HepG2 (cell line): ENCODE measurements around the gene CERS5. TPM values are rescaled to one million over a fixed set of nuclear protein-coding genes. Genes with fewer than 3 reads are reported as not detected.
A peak's percentile ranks its signal among the peaks of the same experiment; 100 is the strongest.

Experiments
- AGO2 ChIP-seq: fragments of 200-400 bp; formaldehyde crosslinking; optimal IDR thresholded peaks from 2 replicates; pipeline ENCODE3; 2017; ENCODE audit warnings: mild to moderate bottlenecking, low read depth, low read length, moderate library complexity
- CEBPB ChIP-seq: IDR thresholded peaks from 2 replicates; pipeline ENCODE4 v1.6.1; 2011; ENCODE audit warnings: low read depth, low read length, improper control_type of control experiment, borderline replicate concordance
- ELF1 ChIP-seq: sonication (generic); formaldehyde crosslinking; IDR thresholded peaks from 2 replicates; pipeline ENCODE4 v1.4.0; 2020; ENCODE audit warnings: missing genetic modification reagents
- ELF3 ChIP-seq: IDR thresholded peaks from 2 replicates; pipeline ENCODE4 v1.6.1; 2016; ENCODE audit warnings: missing genetic modification reagents, missing compliant biosample characterization
- FOXK1 ChIP-seq: sonication (generic); formaldehyde crosslinking; IDR thresholded peaks from 2 replicates; pipeline ENCODE4 v1.4.0; 2020; ENCODE audit warnings: low read depth, missing genetic modification reagents, borderline replicate concordance
- HDAC2 ChIP-seq: sonication (generic); formaldehyde crosslinking; IDR thresholded peaks from 2 replicates; pipeline ENCODE4 v1.4.0; 2020; ENCODE audit warnings: missing genetic modification reagents
- HMG20A ChIP-seq: IDR thresholded peaks from 2 replicates; pipeline ENCODE4 v1.6.1; 2016; ENCODE audit warnings: borderline replicate concordance
- HNF4A ChIP-seq: sonication (generic); formaldehyde crosslinking; IDR thresholded peaks from 2 replicates; pipeline ENCODE4 v1.4.0; 2020; ENCODE audit warnings: missing genetic modification reagents
- KLF16 ChIP-seq, 2 experiments: sonication (generic) in 1 of 2; formaldehyde crosslinking in 1 of 2; IDR thresholded peaks; 2 replicates each; pipeline versions ENCODE4 v1.6.1 to v1.8.0; 2016 to 2023; ENCODE audit warnings: missing genetic modification reagents in 2 of 2, missing compliant biosample characterization in 1 of 2
- MED8 ChIP-seq: sonication (generic); formaldehyde crosslinking; IDR thresholded peaks from 2 replicates; pipeline ENCODE4 v1.8.1; 2023; ENCODE audit warnings: mild to moderate bottlenecking, missing genetic modification reagents; ENCODE audit not compliant: insufficient replicate concordance
- MIXL1 ChIP-seq: IDR thresholded peaks from 2 replicates; pipeline ENCODE4 v1.6.1; 2016
- MTA1 ChIP-seq: sonication (generic); formaldehyde crosslinking; IDR thresholded peaks from 2 replicates; pipeline ENCODE4 v1.4.0; 2020; ENCODE audit warnings: missing genetic modification reagents, mild to moderate bottlenecking, borderline replicate concordance
- NONO ChIP-seq, 2 experiments: fragments of 450-650 bp in 1 of 2; sonication (generic) in 1 of 2; formaldehyde crosslinking in 1 of 2; IDR thresholded peaks in 1 of 2; conservative IDR thresholded peaks in 1 of 2; 2 replicates each; pipeline versions ENCODE4 v1.6.1 to v1.8.0; 2017 to 2022; ENCODE audit warnings: mild to moderate bottlenecking in 1 of 2, missing genetic modification reagents in 1 of 2, moderate library complexity in 1 of 2
- PRMT3 ChIP-seq: sonication (generic); formaldehyde crosslinking; IDR thresholded peaks from 2 replicates; pipeline ENCODE4 v1.8.1; 2022; ENCODE audit warnings: low read depth, mild to moderate bottlenecking, moderate library complexity, missing genetic modification reagents, borderline replicate concordance
- RBAK ChIP-seq: sonication (generic); formaldehyde crosslinking; IDR thresholded peaks from 2 replicates; pipeline ENCODE4 v1.5.1; 2020; ENCODE audit warnings: mild to moderate bottlenecking, missing genetic modification reagents
- SAP130 ChIP-seq: IDR thresholded peaks from 2 replicates; pipeline ENCODE4 v1.6.1; 2016; ENCODE audit warnings: low read depth
- SMAD3 ChIP-seq: sonication (generic); formaldehyde crosslinking; IDR thresholded peaks from 2 replicates; pipeline ENCODE4 v1.4.0; 2020; ENCODE audit warnings: missing genetic modification reagents
- SOX5 ChIP-seq: IDR thresholded peaks from 2 replicates; pipeline ENCODE4 v1.6.1; 2016; ENCODE audit warnings: borderline replicate concordance
- TMF1 ChIP-seq: sonication (generic); formaldehyde crosslinking; IDR thresholded peaks from 2 replicates; pipeline ENCODE4 v1.8.1; 2022; ENCODE audit warnings: low read depth, missing genetic modification reagents
- WIZ ChIP-seq: sonication (generic); formaldehyde crosslinking; IDR thresholded peaks from 2 replicates; pipeline ENCODE4 v1.5.1; 2020; ENCODE audit warnings: mild to moderate bottlenecking, missing genetic modification reagents
- ZFAT ChIP-seq: sonication (generic); formaldehyde crosslinking; conservative IDR thresholded peaks from 2 replicates; pipeline ENCODE4 v1.8.1; 2023; ENCODE audit warnings: missing genetic modification reagents, inconsistent platforms
- ZMYM3 ChIP-seq: sonication (generic); formaldehyde crosslinking; IDR thresholded peaks from 2 replicates; pipeline ENCODE4 v1.5.1; 2020; ENCODE audit warnings: mild to moderate bottlenecking, missing genetic modification reagents
- ZNF292 ChIP-seq: sonication (generic); formaldehyde crosslinking; IDR thresholded peaks from 2 replicates; pipeline ENCODE4 v1.8.1; 2022; ENCODE audit warnings: mild to moderate bottlenecking, low read depth, missing genetic modification reagents, borderline replicate concordance
- ZNF33B ChIP-seq: sonication (generic); formaldehyde crosslinking; IDR thresholded peaks from 2 replicates; pipeline ENCODE4 v1.5.1; 2020; ENCODE audit warnings: mild to moderate bottlenecking, missing genetic modification reagents
- ZNF383 ChIP-seq: sonication (generic); formaldehyde crosslinking; IDR thresholded peaks from 2 replicates; pipeline ENCODE4 v1.4.0; 2020; ENCODE audit warnings: missing genetic modification reagents, mild to moderate bottlenecking, borderline replicate concordance
- ZNF644 ChIP-seq: IDR thresholded peaks from 2 replicates; pipeline ENCODE4 v1.6.1; 2016; ENCODE audit warnings: low read depth
- polyA plus RNA-seq, 8 experiments: library from polyadenylated mRNA; depleted of rRNA in 3 of 8; stranded (reverse) in 7 of 8; unstranded in 1 of 8; fragments of >200 nt; fragmentation: Illumina TruSeq in 4 of 8; extraction: Trizol in 4 of 8; gene quantifications; 2 replicates each; pipeline versions ENCODE4 v1.2.1 to v1.2.3, GENCODE V29; 2011 to 2016; ENCODE audit warnings: low read depth in 4 of 8, missing spikeins in 1 of 8, mixed read lengths in 1 of 8; ENCODE audit not compliant: insufficient read depth in 1 of 8
- total RNA-seq, 5 experiments: library from RNA; depleted of rRNA; stranded (reverse); fragments of >200 nt; fragmentation: Illumina TruSeq; extraction: Trizol; gene quantifications; 2 replicates each; pipeline ENCODE4 v1.2.3, GENCODE V29; 2016; ENCODE audit warnings: low read depth in 1 of 5
- TF ChIP-seq, protein P1 (sequence below): sonication (generic); formaldehyde crosslinking; IDR thresholded peaks from 2 replicates; pipeline ENCODE4 v1.4.0; 2020; ENCODE audit warnings: missing genetic modification reagents, borderline replicate concordance
- TF ChIP-seq, protein P2 (sequence below): sonication (generic); formaldehyde crosslinking; IDR thresholded peaks from 2 replicates; pipeline ENCODE4 v1.4.0; 2020; ENCODE audit warnings: missing genetic modification reagents

CERS5 gene
- total and polyA plus RNA-seq, 2 of the 13 experiments (the other 11 are each of a cell fraction or from before 2014, with no cell fraction given), result 22.3 to 48.8 TPM

DNA sequence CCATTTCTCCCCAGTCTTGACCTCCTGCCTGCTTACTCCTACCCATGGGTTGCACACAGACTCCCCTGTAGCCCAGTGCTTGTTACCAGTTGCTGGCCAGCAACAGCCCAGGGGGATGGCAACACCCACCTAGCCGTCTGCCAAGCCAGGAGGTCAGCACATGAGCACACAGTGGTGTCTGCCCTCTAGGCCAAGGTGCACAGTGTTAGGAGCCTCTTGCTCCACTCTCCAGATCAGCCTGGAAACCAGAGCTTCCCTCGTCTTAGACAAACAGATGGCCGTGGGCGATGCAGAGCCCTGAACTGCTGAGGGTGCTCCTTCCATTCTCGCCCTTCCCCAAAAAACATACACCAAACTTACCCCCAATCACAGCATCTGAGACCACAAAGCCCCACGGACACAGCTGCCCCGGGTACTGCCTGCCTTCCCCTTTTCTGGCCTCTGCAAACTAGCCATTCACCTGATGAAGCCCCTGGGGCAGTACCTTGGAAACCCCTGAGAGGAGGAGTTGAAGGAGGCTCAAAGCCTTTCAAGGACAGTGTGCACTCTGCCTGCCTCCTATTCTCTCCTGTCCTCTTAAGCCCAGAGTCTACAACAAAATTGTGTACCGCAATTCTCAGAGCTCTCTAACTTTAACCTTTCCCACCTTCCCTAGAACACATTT, 64.4 kb downstream of the CERS5 start (continued):
- no peak for TF ChIP-seq WIZ (CRISPR knock-in tag)
- peak; percentile 69; the same call in 1 of the 2 replicates for TF ChIP-seq CEBPB
- TF ChIP-seq ZMYM3 (CRISPR knock-in tag), result 0 out of 2 replicates have a peak, but pooled peaks have one; percentile 21
- TF ChIP-seq SAP130 (CRISPR knock-in tag), result peak; percentile 55; the same call in 1 of the 2 replicates
- TF ChIP-seq ELF1 (CRISPR knock-in tag), result peak; percentile 26; the same call in 1 of the 2 replicates
- 0 out of 2 replicates have a peak, but pooled peaks have one; percentile 21 for TF ChIP-seq ELF3 (CRISPR knock-in tag)
- no peak for TF ChIP-seq SMAD3 (CRISPR knock-in tag)
- 0 out of 2 replicates have a peak, but pooled peaks have one; percentile 32 for TF ChIP-seq PRMT3
- TF ChIP-seq ZFAT, result no peak
- peak; percentile 92 for TF ChIP-seq HNF4A
- no peak for TF ChIP-seq ZNF383
- TF ChIP-seq MTA1 (CRISPR knock-in tag), result peak; percentile 73; the same call in 1 of the 2 replicates
- TF ChIP-seq ZNF292 (CRISPR knock-in tag), result peak; percentile 50; the same call in 1 of the 2 replicates
- TF ChIP-seq SOX5 (CRISPR knock-in tag), result no peak
- TF ChIP-seq MIXL1, result no peak
- TF ChIP-seq, protein P1, sequence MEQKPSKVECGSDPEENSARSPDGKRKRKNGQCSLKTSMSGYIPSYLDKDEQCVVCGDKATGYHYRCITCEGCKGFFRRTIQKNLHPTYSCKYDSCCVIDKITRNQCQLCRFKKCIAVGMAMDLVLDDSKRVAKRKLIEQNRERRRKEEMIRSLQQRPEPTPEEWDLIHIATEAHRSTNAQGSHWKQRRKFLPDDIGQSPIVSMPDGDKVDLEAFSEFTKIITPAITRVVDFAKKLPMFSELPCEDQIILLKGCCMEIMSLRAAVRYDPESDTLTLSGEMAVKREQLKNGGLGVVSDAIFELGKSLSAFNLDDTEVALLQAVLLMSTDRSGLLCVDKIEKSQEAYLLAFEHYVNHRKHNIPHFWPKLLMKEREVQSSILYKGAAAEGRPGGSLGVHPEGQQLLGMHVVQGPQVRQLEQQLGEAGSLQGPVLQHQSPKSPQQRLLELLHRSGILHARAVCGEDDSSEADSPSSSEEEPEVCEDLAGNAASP (CRISPR knock-in tag), result 0 out of 2 replicates have a peak, but pooled peaks have one; percentile 19
- no peak for TF ChIP-seq MED8 (CRISPR knock-in tag)
- TF ChIP-seq TMF1 (CRISPR knock-in tag), result no peak
- no peak for TF ChIP-seq ZNF644 (CRISPR knock-in tag)
- TF ChIP-seq HMG20A (CRISPR knock-in tag), result no peak
- TF ChIP-seq ZNF33B (CRISPR knock-in tag), result peak; percentile 41; the same call in 1 of the 2 replicates
- TF ChIP-seq RBAK (CRISPR knock-in tag), result no peak
- TF ChIP-seq KLF16 (CRISPR knock-in tag; IDR thresholded peaks at IDR 0.05), result peak in 1 of 2 experiments; percentile 35; a peak in 1 of 4 replicates
- TF ChIP-seq NONO (IDR thresholded peaks at IDR 0.05), result no peak
- TF ChIP-seq NONO (CRISPR knock-in tag; conservative IDR thresholded peaks at IDR 0.05), result 0 out of 2 replicates have a peak, but pooled peaks have one; percentile 53
- peak; percentile 75 for TF ChIP-seq AGO2
- TF ChIP-seq, protein P2, sequence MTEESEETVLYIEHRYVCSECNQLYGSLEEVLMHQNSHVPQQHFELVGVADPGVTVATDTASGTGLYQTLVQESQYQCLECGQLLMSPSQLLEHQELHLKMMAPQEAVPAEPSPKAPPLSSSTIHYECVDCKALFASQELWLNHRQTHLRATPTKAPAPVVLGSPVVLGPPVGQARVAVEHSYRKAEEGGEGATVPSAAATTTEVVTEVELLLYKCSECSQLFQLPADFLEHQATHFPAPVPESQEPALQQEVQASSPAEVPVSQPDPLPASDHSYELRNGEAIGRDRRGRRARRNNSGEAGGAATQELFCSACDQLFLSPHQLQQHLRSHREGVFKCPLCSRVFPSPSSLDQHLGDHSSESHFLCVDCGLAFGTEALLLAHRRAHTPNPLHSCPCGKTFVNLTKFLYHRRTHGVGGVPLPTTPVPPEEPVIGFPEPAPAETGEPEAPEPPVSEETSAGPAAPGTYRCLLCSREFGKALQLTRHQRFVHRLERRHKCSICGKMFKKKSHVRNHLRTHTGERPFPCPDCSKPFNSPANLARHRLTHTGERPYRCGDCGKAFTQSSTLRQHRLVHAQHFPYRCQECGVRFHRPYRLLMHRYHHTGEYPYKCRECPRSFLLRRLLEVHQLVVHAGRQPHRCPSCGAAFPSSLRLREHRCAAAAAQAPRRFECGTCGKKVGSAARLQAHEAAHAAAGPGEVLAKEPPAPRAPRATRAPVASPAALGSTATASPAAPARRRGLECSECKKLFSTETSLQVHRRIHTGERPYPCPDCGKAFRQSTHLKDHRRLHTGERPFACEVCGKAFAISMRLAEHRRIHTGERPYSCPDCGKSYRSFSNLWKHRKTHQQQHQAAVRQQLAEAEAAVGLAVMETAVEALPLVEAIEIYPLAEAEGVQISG (CRISPR knock-in tag), result peak; percentile 74
- 0 out of 2 replicates have a peak, but pooled peaks have one; percentile 15 for TF ChIP-seq FOXK1 (CRISPR knock-in tag)
- peak; percentile 54; the same call in 1 of the 2 replicates for TF ChIP-seq HDAC2 (CRISPR knock-in tag)
